Measurements from ENCODE around the gene HS3ST4.

- TF ChIP-seq CTCF (IDR thresholded peaks at IDR 0.05) = no peak
- no peak for TF ChIP-seq POLR2A (IDR thresholded peaks at IDR 0.05)
These were observed 154.1 kb downstream of the HS3ST4 start for GRCh38 chr16:25845901-25846300.
